GM12878 (cell line): Measurements from ENCODE around the gene GTSE1. TPM values are rescaled to one million over a fixed set of nuclear protein-coding genes. Genes with fewer than 3 reads are reported as not detected.

Experiments
- ATAC-seq: fragments of 200-7000 bp; cut with Tn5 transposase; 3 replicates; pipeline ENCODE4 v1.9.1; 2020; ENCODE audit warnings: mild to moderate bottlenecking, moderate library complexity
- BruUV-seq: library from RNA; stranded (reverse); fragments of 400-500 nt; replicated peaks from 2 replicates; lab custom pipeline; 2021; lab: Mats Ljungman, UMichigan
- CTCF ChIA-PET: fragments of 300-600 bp; sonication (Branson Sonifier 250); formaldehyde crosslinking; extraction: SDS; loops from one replicate; lab custom pipeline; 2021; ENCODE audit warnings: inconsistent platforms; lab: Yijun Ruan, JAX
- POLR2A ChIA-PET: fragments of 350-600 bp; formaldehyde crosslinking; extraction: SDS; loops from one replicate; lab custom pipeline; 2021; ENCODE audit warnings: inconsistent platforms; lab: Charles Lee
- RAD21 ChIA-PET: fragments of 300-600 bp; sonication (Branson Sonifier 250); formaldehyde crosslinking; loops from one replicate; lab custom pipeline; 2023; ENCODE audit warnings: antibody characterized with exemption; ENCODE audit not compliant: unreplicated experiment; lab: Charles Lee
- SMC1A ChIA-PET: fragments of 300-600 bp; sonication (Branson Sonifier 250); formaldehyde crosslinking; loops from one replicate; lab custom pipeline; 2023; ENCODE audit not compliant: unreplicated experiment, uncharacterized antibody; lab: Charles Lee
- DNase-seq: peaks from one replicate; pipeline ENCODE4 v3.0.0-alpha.2; 2011; ENCODE audit warnings: low read depth, low spot score
- FAIRE-seq: peaks from 3 replicates; lab custom pipeline; 2011; peaks lifted over from hg19 to GRCh38; lab: Jason Lieb, UNC
- H2AFZ ChIP-seq: 2 replicates; pipeline ENCODE4 v1.6.0; 2011; ENCODE audit warnings: low read depth, low read length, control low read depth; ENCODE audit not compliant: control insufficient read depth
- H3K27ac ChIP-seq: 2 replicates; pipeline ENCODE4 v1.5.1; 2011; ENCODE audit warnings: control low read depth; ENCODE audit not compliant: control insufficient read depth, insufficient read depth
- H3K27me3 ChIP-seq, 2 experiments: replicated peaks in 1 of 2; 2 replicates each; pipeline versions ENCODE4 v1.6.0 to v1.6.1; 2011; ENCODE audit warnings: low read length in 1 of 2; ENCODE audit not compliant: control insufficient read depth in 2 of 2, insufficient read depth in 2 of 2
- H3K36me3 ChIP-seq, 2 experiments: 2 replicates each; pipeline ENCODE4 v1.5.1; 2011; ENCODE audit warnings: low read length in 1 of 2; ENCODE audit not compliant: control insufficient read depth in 2 of 2, insufficient read depth in 2 of 2
- H3K4me1 ChIP-seq: 2 replicates; pipeline ENCODE4 v1.6.1; 2011; ENCODE audit warnings: mild to moderate bottlenecking, low read length, moderate library complexity, mixed read lengths; ENCODE audit not compliant: control insufficient read depth, insufficient read depth
- H3K4me2 ChIP-seq: 2 replicates; pipeline ENCODE4 v1.6.0; 2011; ENCODE audit warnings: control low read depth; ENCODE audit not compliant: control insufficient read depth, insufficient read depth
- H3K4me3 ChIP-seq: fragments of 200-600 bp; sonication (generic); 2 replicates; pipeline ENCODE4 v1.5.1; 2016
- H3K79me2 ChIP-seq: 2 replicates; pipeline ENCODE4 v1.6.0; 2011; ENCODE audit warnings: low read length; ENCODE audit not compliant: control insufficient read depth, insufficient read depth
- H3K9ac ChIP-seq: 2 replicates; pipeline ENCODE4 v1.8.0; 2011; ENCODE audit warnings: low read length, control low read depth, mixed read lengths; ENCODE audit not compliant: control insufficient read depth, insufficient read depth
- H3K9me3 ChIP-seq: replicated peaks from 3 replicates; pipeline ENCODE4 v1.5.1; 2011; ENCODE audit warnings: mild to moderate bottlenecking, low read length; ENCODE audit not compliant: control insufficient read depth, insufficient read depth
- H4K20me1 ChIP-seq: 2 replicates; pipeline ENCODE4 v1.6.0; 2011; ENCODE audit not compliant: control insufficient read depth, insufficient read depth
- PML ChIP-seq: IDR thresholded peaks from 2 replicates; pipeline ENCODE4 v1.6.1; 2012; ENCODE audit warnings: low read length, inconsistent platforms
- WGBS: methylation state at CpG from one replicate; pipeline ENCODE4 v1.1.6; 2016; ENCODE audit warnings: low lambda C conversion rate; ENCODE audit not compliant: insufficient replicate concordance, insufficient coverage; ENCODE audit errors: missing lambda C conversion rate; 5-methylcytosine and 5-hydroxymethylcytosine counted together
- in situ Hi-C: fragments of 300-500 bp; cut with MboI; formaldehyde crosslinking; loops from 9 replicates; pipeline ENCODE4 v1.14.3; 2018; ENCODE audit warnings: mixed read lengths
- intact Hi-C: fragments of 100-400 bp; cut with micrococcal nuclease; formaldehyde crosslinking; loops from one replicate; pipeline ENCODE4 v1.14.2; 2022; ENCODE audit not compliant: unreplicated experiment
- polyA plus RNA-seq, 11 experiments: library from polyadenylated mRNA; depleted of rRNA in 4 of 11; unstranded in 6 of 11; stranded (reverse) in 5 of 11; fragments of >200 nt; fragmentation: Nextera tagmentation in 4 of 11; fragmentation: Illumina TruSeq in 1 of 11; extraction: Ambion mirVana in 4 of 11; extraction: Trizol in 1 of 11; gene quantifications; 1 replicate in 1 of 11; 2 replicates in 10 of 11; pipeline versions ENCODE4 v1.2.1 to v1.2.3, GENCODE V29; 2011 to 2016; ENCODE audit warnings: inconsistent platforms in 2 of 11, missing spikeins in 2 of 11, low read depth in 1 of 11
- total RNA-seq, 4 experiments: library from RNA; depleted of rRNA in 3 of 4; stranded (reverse); fragments of >200 nt in 3 of 4; fragmentation: Illumina TruSeq in 1 of 4; extraction: Trizol in 1 of 4; gene quantifications; 2 replicates each; pipeline versions ENCODE4 v1.2.1 to v1.2.3, GENCODE V29; 2013 to 2021
- TF ChIP-seq, protein P1 (sequence below): IDR thresholded peaks from 2 replicates; pipeline ENCODE4 v1.6.1; 2011; ENCODE audit warnings: low read depth, mild to moderate bottlenecking, low read length, moderate library complexity, borderline replicate concordance; ENCODE audit errors: extremely low read depth
- TF ChIP-seq, protein P2 (sequence below), 3 experiments: IDR thresholded peaks in 2 of 3; conservative IDR thresholded peaks in 1 of 3; 2 replicates each; pipeline ENCODE4 v1.5.1; 2011; ENCODE audit warnings: low read depth in 3 of 3, low read length in 3 of 3, mild to moderate bottlenecking in 3 of 3, control low read depth in 2 of 3, moderate library complexity in 2 of 3, inconsistent platforms in 1 of 3, mixed read lengths in 1 of 3; ENCODE audit not compliant: control insufficient read depth in 2 of 3, insufficient read depth in 1 of 3; ENCODE audit errors: extremely low read depth in 1 of 3

Gene GTSE1
- total and polyA plus RNA-seq, 10 of the 15 experiments (the other 5 are each of a cell fraction or from before 2014, with no cell fraction given), result 6.6 to 46.2 (median 32.3) TPM

DNA sequence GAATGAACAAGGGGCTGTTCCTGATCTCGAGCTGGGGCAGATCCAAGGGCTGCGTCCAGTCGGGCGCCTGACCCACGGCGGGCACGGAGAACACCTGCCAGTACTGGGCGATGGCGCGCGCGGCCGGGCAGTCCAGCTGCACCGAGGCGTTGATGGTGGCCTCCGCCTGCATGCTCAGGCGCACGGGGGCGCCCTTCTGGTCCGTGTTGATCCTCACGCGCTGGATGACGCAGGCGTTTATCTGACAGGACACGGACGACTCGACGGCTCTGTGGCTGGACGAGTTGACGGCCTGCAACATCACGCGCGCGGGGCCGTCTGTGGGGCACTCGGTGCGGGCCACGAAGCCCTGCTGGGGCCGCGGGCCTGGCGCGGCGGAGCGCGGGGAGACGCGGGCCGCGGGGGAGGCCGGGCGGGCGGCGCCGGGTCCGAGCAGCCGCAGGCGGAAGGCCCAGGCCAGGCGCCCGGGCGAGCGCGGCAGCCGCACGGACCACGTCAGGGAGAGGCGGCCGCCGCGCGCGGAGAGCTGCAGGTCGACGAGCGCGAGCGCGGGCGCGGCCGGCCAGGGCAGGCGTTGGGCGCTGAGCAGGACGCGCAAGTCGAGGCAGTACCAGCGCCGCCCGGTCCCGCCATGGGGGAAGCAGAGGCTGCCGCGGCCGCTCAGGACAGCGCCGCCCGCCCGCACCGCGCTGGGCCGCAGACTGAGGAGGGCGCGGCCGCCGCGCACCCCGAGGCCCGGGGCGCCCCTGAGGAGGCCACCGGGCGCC, 34.0 kb upstream of the GTSE1 start:
- Histone ChIP-seq H3K9ac (no peak overlapping the region), H3K9me3 (peaks cover 10% of the 10 kb centered on the region; the same call in 2 of the 3 replicates), H3K79me2 (no peaks in the 10 kb centered on the region), H3K4me3 (no peak overlapping the region), H3K27me3 (peaks cover 3 to 5% of the 10 kb centered on the region in 2 experiments), H4K20me1 (no peaks in the 10 kb centered on the region), H3K4me1 (no peaks in the 10 kb centered on the region), H3K27ac (no peak overlapping the region), H3K36me3 (no peaks in the 10 kb centered on the region), H3K4me2 (no peak overlapping the region), H2AFZ (no peak overlapping the region)
- BruUV-seq, result no TSS peak
- WGBS, result 79% methylated on average over 54 of the region's 109 CpGs
- SMC1A ChIA-PET, result no interaction called here
- ATAC-seq (no peak), DNase-seq (no peak), FAIRE-seq (no peak)
- TF ChIP-seq PML, result no peak
- TF ChIP-seq, protein P1, sequence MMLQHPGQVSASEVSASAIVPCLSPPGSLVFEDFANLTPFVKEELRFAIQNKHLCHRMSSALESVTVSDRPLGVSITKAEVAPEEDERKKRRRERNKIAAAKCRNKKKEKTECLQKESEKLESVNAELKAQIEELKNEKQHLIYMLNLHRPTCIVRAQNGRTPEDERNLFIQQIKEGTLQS, result no peak
- TF ChIP-seq, protein P2, sequence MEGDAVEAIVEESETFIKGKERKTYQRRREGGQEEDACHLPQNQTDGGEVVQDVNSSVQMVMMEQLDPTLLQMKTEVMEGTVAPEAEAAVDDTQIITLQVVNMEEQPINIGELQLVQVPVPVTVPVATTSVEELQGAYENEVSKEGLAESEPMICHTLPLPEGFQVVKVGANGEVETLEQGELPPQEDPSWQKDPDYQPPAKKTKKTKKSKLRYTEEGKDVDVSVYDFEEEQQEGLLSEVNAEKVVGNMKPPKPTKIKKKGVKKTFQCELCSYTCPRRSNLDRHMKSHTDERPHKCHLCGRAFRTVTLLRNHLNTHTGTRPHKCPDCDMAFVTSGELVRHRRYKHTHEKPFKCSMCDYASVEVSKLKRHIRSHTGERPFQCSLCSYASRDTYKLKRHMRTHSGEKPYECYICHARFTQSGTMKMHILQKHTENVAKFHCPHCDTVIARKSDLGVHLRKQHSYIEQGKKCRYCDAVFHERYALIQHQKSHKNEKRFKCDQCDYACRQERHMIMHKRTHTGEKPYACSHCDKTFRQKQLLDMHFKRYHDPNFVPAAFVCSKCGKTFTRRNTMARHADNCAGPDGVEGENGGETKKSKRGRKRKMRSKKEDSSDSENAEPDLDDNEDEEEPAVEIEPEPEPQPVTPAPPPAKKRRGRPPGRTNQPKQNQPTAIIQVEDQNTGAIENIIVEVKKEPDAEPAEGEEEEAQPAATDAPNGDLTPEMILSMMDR (IDR thresholded peaks at IDR 0.05 in 2 of 3, conservative IDR thresholded peaks at IDR 0.05 in 1 of 3; ENCODE audit: control insufficient read depth in 2 of 3, extremely low read depth in 1 of 3, insufficient read depth in 1 of 3, low read depth in 3 of 3, low read length in 3 of 3), result peak in 2 of 3 experiments; percentile 3 to 49; a peak in 1 of 6 replicates
- CTCF ChIA-PET, result no interaction called here
- intact Hi-C loops, result no loop called here
- in situ Hi-C loops, result no loop called here
- POLR2A ChIA-PET, result no interaction called here
- RAD21 ChIA-PET, result no interaction called here
